HepG2 (cell line): ENCODE results near the gene ZFP69. TPM values are rescaled to one million over a fixed set of nuclear protein-coding genes. Genes with fewer than 3 reads are reported as not detected.

Source experiments
- ATAC-seq: fragments of 200-7000 bp; cut with Tn5 transposase; 3 replicates; pipeline ENCODE4 v1.9.1; 2020; ENCODE audit warnings: mild to moderate bottlenecking, moderate library complexity
- BruUV-seq: library from RNA; stranded (reverse); fragments of 400-500 nt; replicated peaks from 2 replicates; lab custom pipeline; 2021; lab: Mats Ljungman, UMichigan
- CTCF ChIA-PET: fragments of 300-600 bp; formaldehyde crosslinking; extraction: SDS; loops from one replicate; lab custom pipeline; 2021; ENCODE audit warnings: low total read pairs, inconsistent platforms, low intra/inter-chr PET ratio; lab: Yijun Ruan, JAX
- POLR2A ChIA-PET: fragments of 350-600 bp; sonication (Branson Sonifier 250); formaldehyde crosslinking; loops from one replicate; lab custom pipeline; 2020; ENCODE audit warnings: antibody characterized with exemption, inconsistent platforms; lab: Yijun Ruan, JAX
- DNase-seq: peaks from one replicate; pipeline ENCODE4 v3.0.0-alpha.2; 2015; ENCODE audit warnings: low spot score
- FAIRE-seq: peaks from 3 replicates; lab custom pipeline; 2011; peaks lifted over from hg19 to GRCh38; lab: Jason Lieb, UNC
- H2AFZ ChIP-seq: one replicate; pipeline ENCODE4 v1.6.1; 2011; ENCODE audit warnings: low read length, inconsistent platforms
- H3K27ac ChIP-seq: fragments of 300-600 bp; 3 replicates; pipeline ENCODE4 v1.8.0; 2011; ENCODE audit warnings: mixed run types, mild to moderate bottlenecking, mixed read lengths, low read length, inconsistent platforms; ENCODE audit not compliant: insufficient read depth; ENCODE audit errors: extremely low read length
- H3K27me3 ChIP-seq, 2 experiments: fragments of 200-600 bp in 1 of 2; 2 replicates in 1 of 2; 3 replicates in 1 of 2; pipeline versions ENCODE4 v1.6.0 to v1.8.0; 2011; ENCODE audit warnings: low read length in 2 of 2, mild to moderate bottlenecking in 2 of 2, moderate library complexity in 2 of 2, inconsistent platforms in 1 of 2; ENCODE audit not compliant: insufficient read depth in 2 of 2, control insufficient read depth in 1 of 2
- H3K36me3 ChIP-seq, 2 experiments: fragments of 200-600 bp in 1 of 2; replicated peaks in 1 of 2; 2 replicates in 1 of 2; 3 replicates in 1 of 2; pipeline versions ENCODE4 v1.5.1 to v1.8.0; 2011; ENCODE audit warnings: low read length in 2 of 2, inconsistent platforms in 1 of 2; ENCODE audit not compliant: insufficient read depth in 2 of 2, control insufficient read depth in 1 of 2
- H3K4me1 ChIP-seq: 2 replicates; pipeline ENCODE4 v1.5.1; 2012; ENCODE audit warnings: low read length, inconsistent platforms; ENCODE audit not compliant: insufficient read depth
- H3K4me2 ChIP-seq: 2 replicates; pipeline ENCODE4 v1.6.0; 2011; ENCODE audit warnings: low read depth, low read length, inconsistent platforms
- H3K4me3 ChIP-seq, 3 experiments: fragments of 200-600 bp in 1 of 3; sonication (generic), shearing (Covaris generic) in 1 of 3; replicated peaks in 1 of 3; 2 replicates each; pipeline ENCODE4 v1.5.1; 2011 to 2016; ENCODE audit warnings: low read length in 3 of 3, inconsistent platforms in 2 of 3, low read depth in 2 of 3, mild to moderate bottlenecking in 2 of 3, control low read depth in 1 of 3, mixed read lengths in 1 of 3; ENCODE audit not compliant: insufficient read depth in 1 of 3
- H3K79me2 ChIP-seq: one replicate; pipeline ENCODE4 v1.6.1; 2011; ENCODE audit warnings: low read length, inconsistent platforms; ENCODE audit not compliant: insufficient read depth
- H3K9ac ChIP-seq: 2 replicates; pipeline ENCODE4 v1.6.0; 2011; ENCODE audit warnings: mild to moderate bottlenecking, low read depth, low read length, inconsistent platforms; ENCODE audit not compliant: insufficient read depth
- H3K9me3 ChIP-seq: 2 replicates; pipeline ENCODE4 v1.5.1; 2012; ENCODE audit warnings: mild to moderate bottlenecking, low read length
- H4K20me1 ChIP-seq: 2 replicates; pipeline ENCODE4 v1.6.0; 2011; ENCODE audit warnings: inconsistent platforms, mild to moderate bottlenecking, low read length, moderate library complexity; ENCODE audit not compliant: insufficient read depth
- RORA ChIP-seq: sonication (generic); formaldehyde crosslinking; IDR thresholded peaks from 2 replicates; pipeline ENCODE4 v1.5.0; 2020; ENCODE audit warnings: mild to moderate bottlenecking, missing genetic modification reagents, moderate library complexity
- SMAD1 ChIP-seq: sonication (generic); formaldehyde crosslinking; IDR thresholded peaks from 2 replicates; pipeline ENCODE4 v1.4.0; 2020; ENCODE audit warnings: missing genetic modification reagents, low read depth, mild to moderate bottlenecking, borderline replicate concordance
- ZNF101 ChIP-seq: sonication (generic); formaldehyde crosslinking; IDR thresholded peaks from 2 replicates; pipeline ENCODE4 v1.4.0; 2020; ENCODE audit warnings: mild to moderate bottlenecking, low read depth, missing genetic modification reagents, borderline replicate concordance
- ZNF121 ChIP-seq: sonication (generic); formaldehyde crosslinking; IDR thresholded peaks from 2 replicates; pipeline ENCODE4 v1.5.0; 2020; ENCODE audit warnings: mild to moderate bottlenecking, missing genetic modification reagents
- ZNF446 ChIP-seq: sonication (generic); formaldehyde crosslinking; IDR thresholded peaks from 2 replicates; pipeline ENCODE4 v1.5.0; 2020; ENCODE audit warnings: mild to moderate bottlenecking, missing genetic modification reagents
- ZNF484 ChIP-seq: sonication (generic); formaldehyde crosslinking; IDR thresholded peaks from 2 replicates; pipeline ENCODE4 v1.5.1; 2020; ENCODE audit warnings: mild to moderate bottlenecking, low read depth, missing genetic modification reagents, borderline replicate concordance
- in situ Hi-C: cut with HindIII; loops from 2 replicates; pipeline ENCODE4 v1.10.0; 2017; ENCODE audit warnings: low pct_unique_long_range_greater_than_20kb; ENCODE audit not compliant: extremely low pct_ligation_motif_present
- intact Hi-C: fragments of 100-400 bp; cut with micrococcal nuclease; formaldehyde crosslinking; loops from one replicate; pipeline ENCODE4 v1.10.0; 2022; ENCODE audit not compliant: unreplicated experiment
- polyA plus RNA-seq, 8 experiments: library from polyadenylated mRNA; depleted of rRNA in 3 of 8; stranded (reverse) in 7 of 8; unstranded in 1 of 8; fragments of >200 nt; fragmentation: Illumina TruSeq in 4 of 8; extraction: Trizol in 4 of 8; gene quantifications; 2 replicates each; pipeline versions ENCODE4 v1.2.1 to v1.2.3, GENCODE V29; 2011 to 2016; ENCODE audit warnings: low read depth in 4 of 8, missing spikeins in 1 of 8, mixed read lengths in 1 of 8; ENCODE audit not compliant: insufficient read depth in 1 of 8
- total RNA-seq, 5 experiments: library from RNA; depleted of rRNA; stranded (reverse); fragments of >200 nt; fragmentation: Illumina TruSeq; extraction: Trizol; gene quantifications; 2 replicates each; pipeline ENCODE4 v1.2.3, GENCODE V29; 2016; ENCODE audit warnings: low read depth in 1 of 5
- TF ChIP-seq, protein P1 (sequence below): IDR thresholded peaks from 2 replicates; pipeline ENCODE4 v1.6.1; 2018; ENCODE audit warnings: missing genetic modification reagents, mild to moderate bottlenecking, missing compliant biosample characterization
- TF ChIP-seq, protein P2 (sequence below): sonication (generic); formaldehyde crosslinking; IDR thresholded peaks from 2 replicates; pipeline ENCODE4 v1.8.1; 2022; ENCODE audit warnings: mild to moderate bottlenecking, missing genetic modification reagents

The ZFP69 gene
- total and polyA plus RNA-seq, 2 of the 13 experiments (the other 11 are each of a cell fraction or from before 2014, with no cell fraction given), result 2.6 to 5.6 TPM

DNA sequence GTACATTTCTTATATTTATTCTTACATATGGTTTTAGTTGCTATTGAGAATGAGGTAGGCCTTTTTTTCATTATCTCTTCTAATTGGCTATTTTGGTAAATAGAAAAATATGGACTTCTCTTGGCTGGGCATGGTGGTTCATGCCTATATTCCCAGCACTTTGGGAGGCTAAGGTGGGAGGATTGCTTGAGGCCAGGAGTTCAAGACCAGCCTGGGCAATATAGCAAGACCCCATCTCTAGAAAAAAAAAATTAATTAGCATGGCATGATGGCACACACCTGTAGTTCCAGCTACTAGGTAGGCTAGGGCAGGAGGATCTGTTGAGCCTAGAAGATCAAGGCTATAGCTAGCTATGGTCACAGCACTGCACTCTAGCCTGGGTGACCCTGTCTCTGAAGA, 57.5 kb downstream of the ZFP69 start:
- FAIRE-seq (no peak), DNase-seq (no peak), ATAC-seq (no peak)
- no TSS peak for BruUV-seq
- intact Hi-C loops (no loop called here), in situ Hi-C loops (no loop called here)
- H3K27me3 ChIP-seq, result no peaks in the 10 kb centered on the region; a peak in 1 of 5 replicates
- H3K27ac ChIP-seq, result peak overlapping the region; percentile 84
- POLR2A ChIA-PET, result no interaction called here
- H3K36me3 ChIP-seq, result 0 out of 5 replicates have a peak, but pooled peaks cover 0 to 3% of the 10 kb centered on the region in 2 experiments
- H3K79me2 ChIP-seq, result peaks cover 13% of the 10 kb centered on the region
- peaks cover 46% of the 10 kb centered on the region for H3K4me1 ChIP-seq
- H3K9me3 ChIP-seq, result no peaks in the 10 kb centered on the region
- H3K9ac ChIP-seq, result no peak overlapping the region
- TF ChIP-seq ZNF484 (CRISPR knock-in tag), result no peak
- TF ChIP-seq ZNF446 (CRISPR knock-in tag), result no peak
- TF ChIP-seq SMAD1 (CRISPR knock-in tag), result no peak
- no peak for TF ChIP-seq ZNF101 (CRISPR knock-in tag)
- TF ChIP-seq ZNF121 (CRISPR knock-in tag), result peak; percentile 54
- TF ChIP-seq, protein P1, sequence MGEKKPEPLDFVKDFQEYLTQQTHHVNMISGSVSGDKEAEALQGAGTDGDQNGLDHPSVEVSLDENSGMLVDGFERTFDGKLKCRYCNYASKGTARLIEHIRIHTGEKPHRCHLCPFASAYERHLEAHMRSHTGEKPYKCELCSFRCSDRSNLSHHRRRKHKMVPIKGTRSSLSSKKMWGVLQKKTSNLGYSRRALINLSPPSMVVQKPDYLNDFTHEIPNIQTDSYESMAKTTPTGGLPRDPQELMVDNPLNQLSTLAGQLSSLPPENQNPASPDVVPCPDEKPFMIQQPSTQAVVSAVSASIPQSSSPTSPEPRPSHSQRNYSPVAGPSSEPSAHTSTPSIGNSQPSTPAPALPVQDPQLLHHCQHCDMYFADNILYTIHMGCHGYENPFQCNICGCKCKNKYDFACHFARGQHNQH (CRISPR knock-in tag), result no peak
- TF ChIP-seq, protein P2, sequence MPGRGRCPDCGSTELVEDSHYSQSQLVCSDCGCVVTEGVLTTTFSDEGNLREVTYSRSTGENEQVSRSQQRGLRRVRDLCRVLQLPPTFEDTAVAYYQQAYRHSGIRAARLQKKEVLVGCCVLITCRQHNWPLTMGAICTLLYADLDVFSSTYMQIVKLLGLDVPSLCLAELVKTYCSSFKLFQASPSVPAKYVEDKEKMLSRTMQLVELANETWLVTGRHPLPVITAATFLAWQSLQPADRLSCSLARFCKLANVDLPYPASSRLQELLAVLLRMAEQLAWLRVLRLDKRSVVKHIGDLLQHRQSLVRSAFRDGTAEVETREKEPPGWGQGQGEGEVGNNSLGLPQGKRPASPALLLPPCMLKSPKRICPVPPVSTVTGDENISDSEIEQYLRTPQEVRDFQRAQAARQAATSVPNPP (CRISPR knock-in tag), result no peak
- TF ChIP-seq RORA (CRISPR knock-in tag), result no peak
- no peak overlapping the region for H2AFZ ChIP-seq
- no peak overlapping the region for H3K4me3 ChIP-seq
- H4K20me1 ChIP-seq, result no peaks in the 10 kb centered on the region
- peak overlapping the region; percentile 47 for H3K4me2 ChIP-seq
- CTCF ChIA-PET, result no interaction called here
